ENCODE results near the gene ATF2. TPM values are rescaled to one million over a fixed set of nuclear protein-coding genes. Genes with fewer than 3 reads are reported as not detected.

The ATF2 gene
- total RNA-seq, 1 donor from 2014 or later = 31.6 TPM

GRCh38 chr2:175027755-175028154, 140.2 kb downstream of the ATF2 start:
- no peak for DNase-seq (ENCODE audit: low read depth, low spot score)

GRCh38 chr2:175026385-175026784, 141.6 kb downstream of the ATF2 start:
- DNase-seq (ENCODE audit: low read depth, low spot score) = no peak

- no peak for DNase-seq (ENCODE audit: low read depth, low spot score)
Measured at GRCh38 chr2:175025946-175026345, 142.1 kb downstream of the ATF2 start.

GRCh38 chr2:175025233-175025632, 142.8 kb downstream of the ATF2 start:
- DNase-seq (ENCODE audit: low read depth, low spot score) = no peak

GRCh38 chr2:175022923-175023322, 145.1 kb downstream of the ATF2 start:
- DNase-seq (ENCODE audit: low read depth, low spot score) = no peak

Other genes with a start within 250 kb of the ATF2 start
- gene CHN1, start 162.8 kb downstream of the ATF2 start, total RNA-seq = 17.3 and 17.7 TPM in 2 replicates
- gene ATP5MC3, start 13.5 kb upstream of the ATF2 start, total RNA-seq = 142 and 158 TPM in 2 replicates

All from pulmonary artery endothelial cell (primary cell).